GM12872 (cell line): ENCODE measurements around the gene PRR15.

Source experiments
- CTCF ChIP-seq: IDR thresholded peaks from 3 replicates; pipeline ENCODE4 v1.5.1; 2011; ENCODE audit warnings: low read depth, mild to moderate bottlenecking, low read length, moderate library complexity; ENCODE audit not compliant: insufficient read depth

Gene PRR15

GRCh38 chr7:29563590-29564495 is at the start of gene PRR15:
Gene PRR15, plus strand, starts transcription at chr7:29563835. Its CDS starts 2,495 bp downstream, at chr7:29566330.
- TF ChIP-seq CTCF: no peak

GRCh38 chr7:29516491-29516890 is 47.1 kb upstream of the PRR15 start:
- TF ChIP-seq CTCF: no peak

GRCh38 chr7:29518616-29519015 is 45.0 kb upstream of the PRR15 start:
- no peak for TF ChIP-seq CTCF

- TF ChIP-seq CTCF: no peak
These were observed 39.9 kb upstream of the PRR15 start for GRCh38 chr7:29523728-29524127.

GRCh38 chr7:29527505-29528108 is 36.0 kb upstream of the PRR15 start:
- no peak for TF ChIP-seq CTCF

GRCh38 chr7:29538389-29538788 is 25.2 kb upstream of the PRR15 start:
- no peak for TF ChIP-seq CTCF

GRCh38 chr7:29539471-29539870 is 24.2 kb upstream of the PRR15 start:
- no peak for TF ChIP-seq CTCF
